WTC11 (cell line): Measurements from ENCODE around the gene ITGA2. TPM values are rescaled to one million over a fixed set of nuclear protein-coding genes. Genes with fewer than 3 reads are reported as not detected.

ENCODE experiments used
- ATAC-seq: fragments of 200-7000 bp; cut with Tn5 transposase; 2 replicates; pipeline ENCODE4 v1.10.0; 2021; ENCODE audit warnings: mild to moderate bottlenecking, moderate library complexity
- CTCF ChIA-PET: fragments of 300-600 bp; sonication (Branson Sonifier 250); formaldehyde crosslinking; loops from one replicate; lab custom pipeline; 2021; ENCODE audit warnings: antibody characterized with exemption; lab: Charles Lee
- POLR2A ChIA-PET: fragments of 350-600 bp; sonication (Branson Sonifier 250); formaldehyde crosslinking; loops from one replicate; lab custom pipeline; 2021; ENCODE audit warnings: antibody characterized with exemption; lab: Charles Lee
- DNase-seq: peaks from one replicate; pipeline ENCODE4 v3.0.0; 2021; ENCODE audit warnings: low spot score
- H3K27ac Mint-ChIP-seq: 2 replicates; pipeline ENCODE4 v1.8.0; 2021; ENCODE audit warnings: mixed read lengths
- H3K27me3 Mint-ChIP-seq: 2 replicates; pipeline ENCODE4 v1.8.0; 2021; ENCODE audit warnings: low read depth, mild to moderate bottlenecking, moderate library complexity, mixed read lengths
- H3K36me3 Mint-ChIP-seq: 2 replicates; pipeline ENCODE4 v1.8.0; 2021; ENCODE audit warnings: mixed read lengths
- H3K4me1 Mint-ChIP-seq: 2 replicates; pipeline ENCODE4 v1.8.0; 2022; ENCODE audit warnings: mixed read lengths
- H3K4me3 Mint-ChIP-seq: 2 replicates; pipeline ENCODE4 v1.8.0; 2021; ENCODE audit warnings: mild to moderate bottlenecking, moderate library complexity, mixed read lengths
- H3K9me3 Mint-ChIP-seq: 2 replicates; pipeline ENCODE4 v1.8.0; 2021; ENCODE audit warnings: mixed read lengths
- EMX1 ChIP-seq: fragments of 250-450 bp; sonication (Bioruptor Pico); IDR thresholded peaks from 2 replicates; pipeline ENCODE4 v1.8.0; 2021; ENCODE audit warnings: mild to moderate bottlenecking
- ESRRA ChIP-seq: sonication (generic); formaldehyde crosslinking; IDR thresholded peaks from 2 replicates; pipeline ENCODE4 v1.8.1; 2022; ENCODE audit warnings: mild to moderate bottlenecking, missing genetic modification reagents, borderline replicate concordance
- ETV6 ChIP-seq: sonication (generic); formaldehyde crosslinking; IDR thresholded peaks from 2 replicates; pipeline ENCODE4 v1.8.1; 2022; ENCODE audit warnings: mild to moderate bottlenecking, missing genetic modification reagents
- GTF2I ChIP-seq: fragments of 250-450 bp; sonication (Bioruptor Pico); conservative IDR thresholded peaks from 2 replicates; pipeline ENCODE4 v1.4.0; 2021; ENCODE audit warnings: mild to moderate bottlenecking
- JAZF1 ChIP-seq: fragments of 250-450 bp; sonication (Bioruptor Pico); IDR thresholded peaks from 2 replicates; pipeline ENCODE4 v1.9.0; 2021; ENCODE audit warnings: moderate library complexity, mild to moderate bottlenecking, inconsistent platforms
- KAT7 ChIP-seq: sonication (generic); formaldehyde crosslinking; IDR thresholded peaks from 2 replicates; pipeline ENCODE4 v1.8.1; 2023; ENCODE audit warnings: missing genetic modification reagents, mild to moderate bottlenecking, borderline replicate concordance
- MYBL2 ChIP-seq: sonication (generic); formaldehyde crosslinking; IDR thresholded peaks from 2 replicates; pipeline ENCODE4 v1.8.1; 2023; ENCODE audit warnings: mild to moderate bottlenecking, moderate library complexity, missing genetic modification reagents
- NR1H2 ChIP-seq: sonication (generic); formaldehyde crosslinking; IDR thresholded peaks from 2 replicates; pipeline ENCODE4 v1.9.0; 2021; ENCODE audit warnings: mild to moderate bottlenecking, moderate library complexity, missing genetic modification reagents
- TCF7 ChIP-seq: sonication (generic); formaldehyde crosslinking; IDR thresholded peaks from 2 replicates; pipeline ENCODE4 v1.8.0; 2022; ENCODE audit warnings: mild to moderate bottlenecking, low read depth, missing genetic modification reagents, moderate library complexity
- TEAD4 ChIP-seq: sonication (generic); formaldehyde crosslinking; IDR thresholded peaks from 2 replicates; pipeline ENCODE4 v1.8.0; 2022; ENCODE audit warnings: mild to moderate bottlenecking, missing genetic modification reagents
- USF1 ChIP-seq: sonication (generic); formaldehyde crosslinking; IDR thresholded peaks from 2 replicates; pipeline ENCODE4 v1.8.0; 2022; ENCODE audit warnings: mild to moderate bottlenecking, missing genetic modification reagents
- USF2 ChIP-seq: sonication (generic); formaldehyde crosslinking; IDR thresholded peaks from 2 replicates; pipeline ENCODE4 v1.8.1; 2023; ENCODE audit warnings: mild to moderate bottlenecking, missing genetic modification reagents, moderate library complexity
- ZNF263 ChIP-seq: sonication (generic); formaldehyde crosslinking; IDR thresholded peaks from 2 replicates; pipeline ENCODE4 v1.8.1; 2022; ENCODE audit warnings: low read depth, mild to moderate bottlenecking, moderate library complexity, missing genetic modification reagents
- ZNF317 ChIP-seq: sonication (generic); formaldehyde crosslinking; IDR thresholded peaks from 2 replicates; pipeline ENCODE4 v1.8.1; 2023; ENCODE audit warnings: low read depth, mild to moderate bottlenecking, moderate library complexity, missing genetic modification reagents, borderline replicate concordance
- total RNA-seq: library from RNA; stranded (reverse); gene quantifications from 3 replicates; pipeline ENCODE4 v1.2.3, GENCODE V29; 2021
- TF ChIP-seq, protein P1 (sequence below): fragments of 250-450 bp; sonication (Bioruptor Pico); IDR thresholded peaks from 2 replicates; pipeline ENCODE4 v1.9.0; 2021; ENCODE audit warnings: moderate library complexity, mild to moderate bottlenecking, inconsistent platforms, borderline replicate concordance
- TF ChIP-seq, protein P2 (sequence below): sonication (generic); formaldehyde crosslinking; conservative IDR thresholded peaks from 2 replicates; pipeline ENCODE4 v1.8.1; 2023; ENCODE audit warnings: mild to moderate bottlenecking, low read depth, missing genetic modification reagents, moderate library complexity
- TF ChIP-seq, protein P3 (sequence below): sonication (generic); formaldehyde crosslinking; IDR thresholded peaks from 2 replicates; pipeline ENCODE4 v1.8.1; 2022; ENCODE audit warnings: low read depth, mild to moderate bottlenecking, moderate library complexity, missing genetic modification reagents, borderline replicate concordance
- TF ChIP-seq, protein P4 (sequence below): sonication (generic); formaldehyde crosslinking; IDR thresholded peaks from 2 replicates; pipeline ENCODE4 v1.8.1; 2023; ENCODE audit warnings: mild to moderate bottlenecking, moderate library complexity, missing genetic modification reagents
- TF ChIP-seq, protein P5 (sequence below): sonication (generic); formaldehyde crosslinking; conservative IDR thresholded peaks from 2 replicates; pipeline ENCODE4 v1.8.1; 2022; ENCODE audit warnings: mild to moderate bottlenecking, missing genetic modification reagents
- TF ChIP-seq, protein P6 (sequence below): sonication (generic); formaldehyde crosslinking; IDR thresholded peaks from 2 replicates; pipeline ENCODE4 v1.8.0; 2023; ENCODE audit warnings: missing genetic modification reagents, mild to moderate bottlenecking, borderline replicate concordance

ITGA2 gene
- total RNA-seq, 1 experiment from 2014 or later: 5.5 TPM

DNA sequence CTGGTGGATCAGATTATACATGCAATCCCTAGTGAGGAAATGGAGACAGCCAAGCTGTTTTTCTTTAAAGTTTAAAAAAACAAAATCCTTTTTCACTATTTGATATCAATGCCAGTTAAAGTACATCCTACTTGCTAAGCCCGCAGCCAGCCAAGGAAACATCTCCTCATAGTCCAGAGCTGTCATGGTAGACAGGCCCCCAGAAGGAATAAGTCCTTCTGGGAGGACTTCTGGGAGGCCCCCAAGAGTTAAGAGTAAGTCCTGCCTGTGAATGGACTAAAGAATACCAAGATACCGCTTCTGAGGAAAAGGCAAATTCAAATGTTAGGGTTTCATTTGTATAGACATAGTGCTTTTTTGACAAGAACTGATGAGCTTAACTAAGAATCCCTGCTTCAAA lies 82.1 kb downstream of the ITGA2 start (continued):
- TF ChIP-seq, protein P1, sequence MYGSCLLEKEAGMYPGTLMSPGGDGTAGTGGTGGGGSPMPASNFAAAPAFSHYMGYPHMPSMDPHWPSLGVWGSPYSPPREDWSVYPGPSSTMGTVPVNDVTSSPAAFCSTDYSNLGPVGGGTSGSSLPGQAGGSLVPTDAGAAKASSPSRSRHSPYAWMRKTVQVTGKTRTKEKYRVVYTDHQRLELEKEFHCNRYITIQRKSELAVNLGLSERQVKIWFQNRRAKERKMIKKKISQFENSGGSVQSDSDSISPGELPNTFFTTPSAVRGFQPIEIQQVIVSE (CRISPR knock-in tag): no peak
- TF ChIP-seq ZNF317 (CRISPR knock-in tag): no peak

DNA sequence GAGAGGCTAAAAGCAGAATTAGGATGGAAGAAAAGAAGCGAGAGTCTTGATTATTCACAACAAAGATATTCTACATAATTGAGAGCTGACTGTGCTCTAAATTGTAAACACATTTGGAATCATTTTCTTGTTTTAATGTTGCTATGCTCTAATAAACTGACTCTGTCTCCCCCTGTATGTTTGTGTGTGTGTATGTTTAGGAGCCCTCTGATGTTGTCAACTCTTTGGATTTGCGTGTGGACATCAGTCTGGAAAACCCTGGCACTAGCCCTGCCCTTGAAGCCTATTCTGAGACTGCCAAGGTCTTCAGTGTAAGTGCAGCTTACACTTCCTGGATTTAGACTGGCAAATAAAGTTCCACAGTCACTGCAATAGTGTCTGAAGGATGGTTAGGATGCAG lies 82.6 kb downstream of the ITGA2 start:
- no peak overlapping the region for H3K27ac Mint-ChIP-seq
- ChIA-PET CTCF (interaction anchor here (1.5 kb wide), 1 partner anchor 36 kb away, joined by 6 read pairs; no protein-coding TSS in a partner anchor), POLR2A (no interaction called here)
- no peaks in the 10 kb centered on the region for H3K27me3 Mint-ChIP-seq
- no peaks in the 10 kb centered on the region for H3K4me1 Mint-ChIP-seq
- H3K9me3 Mint-ChIP-seq: no peaks in the 10 kb centered on the region
- DNase-seq (no peak), ATAC-seq (no peak)
- H3K4me3 Mint-ChIP-seq: no peak overlapping the region
- H3K36me3 Mint-ChIP-seq: peaks cover 9% of the 10 kb centered on the region; the same call in 1 of the 2 replicates
- TF ChIP-seq, protein P2, sequence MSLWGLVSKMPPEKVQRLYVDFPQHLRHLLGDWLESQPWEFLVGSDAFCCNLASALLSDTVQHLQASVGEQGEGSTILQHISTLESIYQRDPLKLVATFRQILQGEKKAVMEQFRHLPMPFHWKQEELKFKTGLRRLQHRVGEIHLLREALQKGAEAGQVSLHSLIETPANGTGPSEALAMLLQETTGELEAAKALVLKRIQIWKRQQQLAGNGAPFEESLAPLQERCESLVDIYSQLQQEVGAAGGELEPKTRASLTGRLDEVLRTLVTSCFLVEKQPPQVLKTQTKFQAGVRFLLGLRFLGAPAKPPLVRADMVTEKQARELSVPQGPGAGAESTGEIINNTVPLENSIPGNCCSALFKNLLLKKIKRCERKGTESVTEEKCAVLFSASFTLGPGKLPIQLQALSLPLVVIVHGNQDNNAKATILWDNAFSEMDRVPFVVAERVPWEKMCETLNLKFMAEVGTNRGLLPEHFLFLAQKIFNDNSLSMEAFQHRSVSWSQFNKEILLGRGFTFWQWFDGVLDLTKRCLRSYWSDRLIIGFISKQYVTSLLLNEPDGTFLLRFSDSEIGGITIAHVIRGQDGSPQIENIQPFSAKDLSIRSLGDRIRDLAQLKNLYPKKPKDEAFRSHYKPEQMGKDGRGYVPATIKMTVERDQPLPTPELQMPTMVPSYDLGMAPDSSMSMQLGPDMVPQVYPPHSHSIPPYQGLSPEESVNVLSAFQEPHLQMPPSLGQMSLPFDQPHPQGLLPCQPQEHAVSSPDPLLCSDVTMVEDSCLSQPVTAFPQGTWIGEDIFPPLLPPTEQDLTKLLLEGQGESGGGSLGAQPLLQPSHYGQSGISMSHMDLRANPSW (CRISPR knock-in tag): no peak
- TF ChIP-seq NR1H2 (CRISPR knock-in tag) (no peak), TEAD4 (CRISPR knock-in tag) (no peak), JAZF1 (CRISPR knock-in tag) (no peak), EMX1 (CRISPR knock-in tag) (no peak), ESRRA (CRISPR knock-in tag) (no peak), ZNF263 (no peak), ETV6 (CRISPR knock-in tag) (no peak), USF1 (CRISPR knock-in tag) (no peak), MYBL2 (CRISPR knock-in tag) (no peak), KAT7 (CRISPR knock-in tag) (no peak), TCF7 (CRISPR knock-in tag) (no peak), GTF2I (no peak), USF2 (CRISPR knock-in tag) (no peak)
- TF ChIP-seq, protein P3, sequence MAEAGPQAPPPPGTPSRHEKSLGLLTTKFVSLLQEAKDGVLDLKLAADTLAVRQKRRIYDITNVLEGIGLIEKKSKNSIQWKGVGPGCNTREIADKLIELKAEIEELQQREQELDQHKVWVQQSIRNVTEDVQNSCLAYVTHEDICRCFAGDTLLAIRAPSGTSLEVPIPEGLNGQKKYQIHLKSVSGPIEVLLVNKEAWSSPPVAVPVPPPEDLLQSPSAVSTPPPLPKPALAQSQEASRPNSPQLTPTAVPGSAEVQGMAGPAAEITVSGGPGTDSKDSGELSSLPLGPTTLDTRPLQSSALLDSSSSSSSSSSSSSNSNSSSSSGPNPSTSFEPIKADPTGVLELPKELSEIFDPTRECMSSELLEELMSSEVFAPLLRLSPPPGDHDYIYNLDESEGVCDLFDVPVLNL (CRISPR knock-in tag): no peak
- TF ChIP-seq, protein P4, sequence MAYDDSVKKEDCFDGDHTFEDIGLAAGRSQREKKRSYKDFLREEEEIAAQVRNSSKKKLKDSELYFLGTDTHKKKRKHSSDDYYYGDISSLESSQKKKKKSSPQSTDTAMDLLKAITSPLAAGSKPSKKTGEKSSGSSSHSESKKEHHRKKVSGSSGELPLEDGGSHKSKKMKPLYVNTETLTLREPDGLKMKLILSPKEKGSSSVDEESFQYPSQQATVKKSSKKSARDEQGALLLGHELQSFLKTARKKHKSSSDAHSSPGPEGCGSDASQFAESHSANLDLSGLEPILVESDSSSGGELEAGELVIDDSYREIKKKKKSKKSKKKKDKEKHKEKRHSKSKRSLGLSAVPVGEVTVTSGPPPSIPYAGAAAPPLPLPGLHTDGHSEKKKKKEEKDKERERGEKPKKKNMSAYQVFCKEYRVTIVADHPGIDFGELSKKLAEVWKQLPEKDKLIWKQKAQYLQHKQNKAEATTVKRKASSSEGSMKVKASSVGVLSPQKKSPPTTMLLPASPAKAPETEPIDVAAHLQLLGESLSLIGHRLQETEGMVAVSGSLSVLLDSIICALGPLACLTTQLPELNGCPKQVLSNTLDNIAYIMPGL (CRISPR knock-in tag): no peak
- TF ChIP-seq, protein P5, sequence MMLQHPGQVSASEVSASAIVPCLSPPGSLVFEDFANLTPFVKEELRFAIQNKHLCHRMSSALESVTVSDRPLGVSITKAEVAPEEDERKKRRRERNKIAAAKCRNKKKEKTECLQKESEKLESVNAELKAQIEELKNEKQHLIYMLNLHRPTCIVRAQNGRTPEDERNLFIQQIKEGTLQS (CRISPR knock-in tag): no peak
- TF ChIP-seq, protein P6, sequence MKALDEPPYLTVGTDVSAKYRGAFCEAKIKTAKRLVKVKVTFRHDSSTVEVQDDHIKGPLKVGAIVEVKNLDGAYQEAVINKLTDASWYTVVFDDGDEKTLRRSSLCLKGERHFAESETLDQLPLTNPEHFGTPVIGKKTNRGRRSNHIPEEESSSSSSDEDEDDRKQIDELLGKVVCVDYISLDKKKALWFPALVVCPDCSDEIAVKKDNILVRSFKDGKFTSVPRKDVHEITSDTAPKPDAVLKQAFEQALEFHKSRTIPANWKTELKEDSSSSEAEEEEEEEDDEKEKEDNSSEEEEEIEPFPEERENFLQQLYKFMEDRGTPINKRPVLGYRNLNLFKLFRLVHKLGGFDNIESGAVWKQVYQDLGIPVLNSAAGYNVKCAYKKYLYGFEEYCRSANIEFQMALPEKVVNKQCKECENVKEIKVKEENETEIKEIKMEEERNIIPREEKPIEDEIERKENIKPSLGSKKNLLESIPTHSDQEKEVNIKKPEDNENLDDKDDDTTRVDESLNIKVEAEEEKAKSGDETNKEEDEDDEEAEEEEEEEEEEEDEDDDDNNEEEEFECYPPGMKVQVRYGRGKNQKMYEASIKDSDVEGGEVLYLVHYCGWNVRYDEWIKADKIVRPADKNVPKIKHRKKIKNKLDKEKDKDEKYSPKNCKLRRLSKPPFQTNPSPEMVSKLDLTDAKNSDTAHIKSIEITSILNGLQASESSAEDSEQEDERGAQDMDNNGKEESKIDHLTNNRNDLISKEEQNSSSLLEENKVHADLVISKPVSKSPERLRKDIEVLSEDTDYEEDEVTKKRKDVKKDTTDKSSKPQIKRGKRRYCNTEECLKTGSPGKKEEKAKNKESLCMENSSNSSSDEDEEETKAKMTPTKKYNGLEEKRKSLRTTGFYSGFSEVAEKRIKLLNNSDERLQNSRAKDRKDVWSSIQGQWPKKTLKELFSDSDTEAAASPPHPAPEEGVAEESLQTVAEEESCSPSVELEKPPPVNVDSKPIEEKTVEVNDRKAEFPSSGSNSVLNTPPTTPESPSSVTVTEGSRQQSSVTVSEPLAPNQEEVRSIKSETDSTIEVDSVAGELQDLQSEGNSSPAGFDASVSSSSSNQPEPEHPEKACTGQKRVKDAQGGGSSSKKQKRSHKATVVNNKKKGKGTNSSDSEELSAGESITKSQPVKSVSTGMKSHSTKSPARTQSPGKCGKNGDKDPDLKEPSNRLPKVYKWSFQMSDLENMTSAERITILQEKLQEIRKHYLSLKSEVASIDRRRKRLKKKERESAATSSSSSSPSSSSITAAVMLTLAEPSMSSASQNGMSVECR: no peak
